ENCODE results near the gene PKP3.

- TF ChIP-seq MAX (IDR thresholded peaks at IDR 0.05; ENCODE audit: low read depth) (no peak), RCOR1 (IDR thresholded peaks at IDR 0.05; ENCODE audit: low read length) (no peak), CTCF (IDR thresholded peaks at IDR 0.05) (no peak), POLR2AphosphoS5 (IDR thresholded peaks at IDR 0.05; ENCODE audit: low read depth, low read length) (no peak), EZH2phosphoT487 (IDR thresholded peaks at IDR 0.05; ENCODE audit: borderline replicate concordance, low read depth) (no peak), USF2 (IDR thresholded peaks at IDR 0.05; ENCODE audit: borderline replicate concordance, low read depth, low read length) (no peak), CHD2 (IDR thresholded peaks at IDR 0.05; ENCODE audit: low read length, partially characterized antibody) (no peak), RXRA (IDR thresholded peaks at IDR 0.05; ENCODE audit: borderline replicate concordance, low read depth) (no peak)
Measured at GRCh38 chr11:392102-392777, 1.8 kb upstream of the PKP3 start.
